SK-N-MC (cell line): ENCODE data around the gene CEP72.

Experiments used
- DNase-seq: peaks from one replicate; pipeline ENCODE4 v3.0.0-alpha.2; 2011; ENCODE audit warnings: low read depth, low spot score
- H3K27ac ChIP-seq: fragments of 200-600 bp; sonication (generic); 2 replicates; pipeline ENCODE4 v1.5.1; 2016; ENCODE audit warnings: mixed run types
- H3K36me3 ChIP-seq: fragments of 200-600 bp; sonication (generic); 2 replicates; pipeline ENCODE4 v1.6.1; 2017; ENCODE audit warnings: antibody characterized with exemption, low read length, mixed read lengths; ENCODE audit not compliant: insufficient read depth
- H3K4me3 ChIP-seq: fragments of 200-600 bp; sonication (generic); 2 replicates; pipeline ENCODE4 v1.5.1; 2016
- H3K9ac ChIP-seq: fragments of 200-600 bp; sonication (generic); 2 replicates; pipeline ENCODE4 v1.8.0; 2017; ENCODE audit warnings: mixed run types, mixed read lengths; ENCODE audit not compliant: insufficient read length
- H3K9me3 ChIP-seq: fragments of 200-600 bp; sonication (generic); 2 replicates; pipeline ENCODE4 v1.6.1; 2017; ENCODE audit warnings: low read depth, mild to moderate bottlenecking, antibody characterized with exemption, low read length, moderate library complexity, mixed read lengths
- EZH2 ChIP-seq: fragments of 200-600 bp; sonication (generic); IDR thresholded peaks from one replicate; pipeline ENCODE4 v1.6.1; 2017; ENCODE audit warnings: antibody characterized with exemption
- FOXP2 ChIP-seq: optimal IDR thresholded peaks from 2 replicates; pipeline ENCODE3; 2011; ENCODE audit warnings: mild to moderate bottlenecking, moderate library complexity; ENCODE audit not compliant: insufficient read depth; ENCODE audit errors: extremely low read length, control extremely low read depth
- POLR2AphosphoS5 ChIP-seq: IDR thresholded peaks from 2 replicates; pipeline ENCODE4 v1.6.1; 2012; ENCODE audit warnings: mild to moderate bottlenecking, low read depth, low read length, borderline replicate concordance

Gene CEP72

GRCh38 chr5:657570-657969, 45.4 kb downstream of the CEP72 start:
- DNase-seq = no peak
- no peak for TF ChIP-seq POLR2AphosphoS5
- TF ChIP-seq EZH2 = no peak
- TF ChIP-seq FOXP2 = no peak
- no peak overlapping the region for H3K27ac ChIP-seq
- H3K9ac ChIP-seq = no peak overlapping the region
- peaks cover 32% of the 10 kb centered on the region for H3K36me3 ChIP-seq
- no peak overlapping the region for H3K4me3 ChIP-seq
- no peaks in the 10 kb centered on the region for H3K9me3 ChIP-seq

- Histone ChIP-seq H3K9ac (no peak overlapping the region), H3K4me3 (no peak overlapping the region), H3K36me3 (peaks cover 32% of the 10 kb centered on the region), H3K27ac (no peak overlapping the region), H3K9me3 (no peaks in the 10 kb centered on the region)
- no peak for DNase-seq
- TF ChIP-seq POLR2AphosphoS5 (no peak), EZH2 (no peak), FOXP2 (no peak)
Observed at GRCh38 chr5:658103-658502, 46.0 kb downstream of the CEP72 start.

- H3K9ac ChIP-seq = no peak overlapping the region
- peaks cover 32% of the 10 kb centered on the region for H3K36me3 ChIP-seq
- H3K27ac ChIP-seq = no peak overlapping the region
- no peak overlapping the region for H3K4me3 ChIP-seq
- no peak for TF ChIP-seq FOXP2
- TF ChIP-seq EZH2 = no peak
- TF ChIP-seq POLR2AphosphoS5 = no peak
- DNase-seq = no peak
- no peaks in the 10 kb centered on the region for H3K9me3 ChIP-seq
Observed at GRCh38 chr5:659496-660263, 47.5 kb downstream of the CEP72 start.

GRCh38 chr5:660491-661030, 48.4 kb downstream of the CEP72 start:
- H3K4me3 ChIP-seq = no peak overlapping the region
- H3K9ac ChIP-seq = no peak overlapping the region
- H3K27ac ChIP-seq = no peak overlapping the region
- H3K36me3 ChIP-seq = peaks cover 32% of the 10 kb centered on the region
- no peak for DNase-seq
- H3K9me3 ChIP-seq = no peaks in the 10 kb centered on the region
- TF ChIP-seq EZH2 (no peak), FOXP2 (no peak), POLR2AphosphoS5 (no peak)

- TF ChIP-seq FOXP2 (no peak), EZH2 (no peak)
- peaks cover 21% of the 10 kb centered on the region for H3K36me3 ChIP-seq
- DNase-seq = no peak
- H3K9ac ChIP-seq = no peak overlapping the region
- no peak overlapping the region for H3K27ac ChIP-seq
- H3K9me3 ChIP-seq = no peaks in the 10 kb centered on the region
- H3K4me3 ChIP-seq = no peak overlapping the region
Observed at GRCh38 chr5:661891-662750, 50.0 kb downstream of the CEP72 start.

- Histone ChIP-seq H3K27ac (no peak overlapping the region), H3K36me3 (peaks cover 14% of the 10 kb centered on the region)
- TF ChIP-seq POLR2AphosphoS5 (no peak), EZH2 (no peak), FOXP2 (no peak)
Observed at GRCh38 chr5:662751-663435, 50.8 kb downstream of the CEP72 start.

GRCh38 chr5:663436-664342, 51.5 kb downstream of the CEP72 start:
- peaks cover 10% of the 10 kb centered on the region for H3K36me3 ChIP-seq
- no peaks in the 10 kb centered on the region for H3K9me3 ChIP-seq
- DNase-seq = no peak
- H3K4me3 ChIP-seq = no peak overlapping the region
- H3K9ac ChIP-seq = no peak overlapping the region
- TF ChIP-seq POLR2AphosphoS5 (no peak), EZH2 (no peak), FOXP2 (no peak)
- H3K27ac ChIP-seq = no peak overlapping the region

More at GRCh38 chr5:662751-663435, 50.8 kb downstream of the CEP72 start:
- Histone ChIP-seq H3K4me3 (no peak overlapping the region), H3K9ac (no peak overlapping the region), H3K9me3 (no peaks in the 10 kb centered on the region)
- DNase-seq = no peak
